ENCODE measurements around the gene ACADM.
A peak's percentile ranks its signal among the peaks of the same experiment; 100 is the strongest.
"Not testable (repeated sequence)": the region's sequence is repeated elsewhere in the genome, so short reads cannot be mapped to it uniquely, and the experiment has no call there.

The ACADM gene

GRCh38 chr1:75768016-75768415, 43.5 kb downstream of the ACADM start:
- no peak for TF ChIP-seq CTCF (conservative IDR thresholded peaks at IDR 0.05; ENCODE audit: low read depth, low read length)
- H3K4me3 ChIP-seq (ENCODE audit: low read length), result no peak overlapping the region
- DNase-seq (ENCODE audit: low read depth), result peak; percentile 49

- DNase-seq (ENCODE audit: low read depth), result no peak
- H3K4me3 ChIP-seq (ENCODE audit: low read length), result no peak overlapping the region
- TF ChIP-seq CTCF (conservative IDR thresholded peaks at IDR 0.05; ENCODE audit: low read depth, low read length), result no peak
Measured at GRCh38 chr1:75770761-75771160, 46.3 kb downstream of the ACADM start.

GRCh38 chr1:75771978-75772377, 47.5 kb downstream of the ACADM start:
- no peak for DNase-seq (ENCODE audit: low read depth)
- TF ChIP-seq CTCF (conservative IDR thresholded peaks at IDR 0.05; ENCODE audit: low read depth, low read length), result no peak
- no peak overlapping the region for H3K4me3 ChIP-seq (ENCODE audit: low read length)

- DNase-seq (ENCODE audit: low read depth); H3K4me3 ChIP-seq (ENCODE audit: low read length): not testable (repeated sequence)
Measured at GRCh38 chr1:75777812-75778211, 53.3 kb downstream of the ACADM start.

GRCh38 chr1:75778694-75779093, 54.2 kb downstream of the ACADM start:
- DNase-seq (ENCODE audit: low read depth); H3K4me3 ChIP-seq (ENCODE audit: low read length): not testable (repeated sequence)

GRCh38 chr1:75780183-75780582, 55.7 kb downstream of the ACADM start:
- H3K4me3 ChIP-seq (ENCODE audit: low read length); DNase-seq (ENCODE audit: low read depth): not testable (repeated sequence)

- DNase-seq (ENCODE audit: low read depth); H3K4me3 ChIP-seq (ENCODE audit: low read length): not testable (repeated sequence)
Measured at GRCh38 chr1:75783920-75784319, 59.4 kb downstream of the ACADM start.

- DNase-seq (ENCODE audit: low read depth), result no peak
- TF ChIP-seq CTCF (conservative IDR thresholded peaks at IDR 0.05; ENCODE audit: low read depth, low read length), result no peak
- H3K4me3 ChIP-seq (ENCODE audit: low read length), result peak overlapping the region; percentile 85
Measured at GRCh38 chr1:75785320-75785982, 60.9 kb downstream of the ACADM start.

GRCh38 chr1:75785983-75786853, 61.7 kb downstream of the ACADM start, which contains the start of gene RABGGTB:
Gene RABGGTB (plus strand): TSS chr1:75786256. CDS start chr1:75786272, 16 bp downstream.
- H3K4me3 ChIP-seq (ENCODE audit: low read length), result peak within 1 kb of the TSS; percentile 85
- peak; percentile 88 for DNase-seq (ENCODE audit: low read depth)
- TF ChIP-seq CTCF (conservative IDR thresholded peaks at IDR 0.05; ENCODE audit: low read depth, low read length), result no peak
